ENCODE data around the gene CLIC6. TPM values are rescaled to one million over a fixed set of nuclear protein-coding genes. Genes with fewer than 3 reads are reported as not detected.

CLIC6 gene
- total RNA-seq, 1 experiment from 2014 or later = not detected

- peaks cover 8% of the 10 kb centered on the region for H3K27me3 Mint-ChIP-seq (ENCODE audit: insufficient read depth, unreplicated experiment)
- no peak overlapping the region for H3K4me3 Mint-ChIP-seq (ENCODE audit: unreplicated experiment)
- H3K36me3 ChIP-seq (ENCODE audit: control insufficient read depth, insufficient read depth, low read length) = no peaks in the 10 kb centered on the region
- no peak overlapping the region for H3K27ac Mint-ChIP-seq (ENCODE audit: unreplicated experiment)
- POLR2A ChIA-PET = no interaction called here
- CTCF ChIA-PET = no interaction called here
- intact Hi-C loops (cut with micrococcal nuclease; ENCODE audit: unreplicated experiment) = no loop called here
- no peak overlapping the region for H3K4me3 ChIP-seq (ENCODE audit: low read depth, low read length)
- H3K4me1 Mint-ChIP-seq (ENCODE audit: low read depth, unreplicated experiment) = no peaks in the 10 kb centered on the region
- no peaks in the 10 kb centered on the region for H3K9me3 ChIP-seq
- no peak for TF ChIP-seq CTCF (IDR thresholded peaks at IDR 0.05; ENCODE audit: insufficient read depth in 1 of 2, low read depth in 1 of 2, low read length in 1 of 2, severe bottlenecking in 1 of 2, unreplicated experiment in 1 of 2)
- DNase-seq = no peak
- no TSS peak for BruUV-seq (replicated peaks)
- no peaks in the 10 kb centered on the region for H3K36me3 Mint-ChIP-seq (ENCODE audit: insufficient read depth, unreplicated experiment)
- H3K27me3 ChIP-seq (replicated peaks; ENCODE audit: control insufficient read depth, insufficient read depth, low read length) = no peaks in the 10 kb centered on the region
- H3K9me3 Mint-ChIP-seq (ENCODE audit: unreplicated experiment) = no peaks in the 10 kb centered on the region
- H3K4me1 ChIP-seq = no peaks in the 10 kb centered on the region
Measured at GRCh38 chr21:34754690-34755647, 86.2 kb downstream of the CLIC6 start.

- TF ChIP-seq CTCF (IDR thresholded peaks at IDR 0.05; ENCODE audit: insufficient read depth in 1 of 2, low read depth in 1 of 2, low read length in 1 of 2, severe bottlenecking in 1 of 2, unreplicated experiment in 1 of 2) = no peak
- H3K4me1 ChIP-seq = no peaks in the 10 kb centered on the region
- no peaks in the 10 kb centered on the region for H3K9me3 ChIP-seq
- BruUV-seq (replicated peaks) = no TSS peak
- no peak overlapping the region for H3K4me3 Mint-ChIP-seq (ENCODE audit: unreplicated experiment)
- intact Hi-C loops (cut with micrococcal nuclease; ENCODE audit: unreplicated experiment) = no loop called here
- CTCF ChIA-PET = no interaction called here
- H3K4me1 Mint-ChIP-seq (ENCODE audit: low read depth, unreplicated experiment) = no peaks in the 10 kb centered on the region
- no peak overlapping the region for H3K27ac Mint-ChIP-seq (ENCODE audit: unreplicated experiment)
- no peaks in the 10 kb centered on the region for H3K36me3 Mint-ChIP-seq (ENCODE audit: insufficient read depth, unreplicated experiment)
- no peaks in the 10 kb centered on the region for H3K27me3 Mint-ChIP-seq (ENCODE audit: insufficient read depth, unreplicated experiment)
- no peak overlapping the region for H3K4me3 ChIP-seq (ENCODE audit: low read depth, low read length)
- POLR2A ChIA-PET = no interaction called here
- no peaks in the 10 kb centered on the region for H3K27me3 ChIP-seq (replicated peaks; ENCODE audit: control insufficient read depth, insufficient read depth, low read length)
- H3K36me3 ChIP-seq (ENCODE audit: control insufficient read depth, insufficient read depth, low read length) = no peaks in the 10 kb centered on the region
- no peak for DNase-seq
- peaks cover 6% of the 10 kb centered on the region for H3K9me3 Mint-ChIP-seq (ENCODE audit: unreplicated experiment)
Measured at GRCh38 chr21:34761758-34762330, 93.0 kb downstream of the CLIC6 start.

- Mint-ChIP-seq H3K27ac (ENCODE audit: unreplicated experiment) (no peak overlapping the region), H3K4me1 (ENCODE audit: low read depth, unreplicated experiment) (no peaks in the 10 kb centered on the region), H3K36me3 (ENCODE audit: insufficient read depth, unreplicated experiment) (no peaks in the 10 kb centered on the region), H3K4me3 (ENCODE audit: unreplicated experiment) (no peak overlapping the region), H3K27me3 (ENCODE audit: insufficient read depth, unreplicated experiment) (no peaks in the 10 kb centered on the region), H3K9me3 (ENCODE audit: unreplicated experiment) (peaks cover 6% of the 10 kb centered on the region)
- Histone ChIP-seq H3K4me1 (no peaks in the 10 kb centered on the region), H3K27me3 (replicated peaks; ENCODE audit: control insufficient read depth, insufficient read depth, low read length) (no peaks in the 10 kb centered on the region), H3K4me3 (ENCODE audit: low read depth, low read length) (no peak overlapping the region), H3K9me3 (no peaks in the 10 kb centered on the region), H3K36me3 (ENCODE audit: control insufficient read depth, insufficient read depth, low read length) (no peaks in the 10 kb centered on the region)
- intact Hi-C loops (cut with micrococcal nuclease; ENCODE audit: unreplicated experiment) = no loop called here
- ChIA-PET CTCF (no interaction called here), POLR2A (no interaction called here)
- BruUV-seq (replicated peaks) = no TSS peak
- DNase-seq = no peak
- no peak for TF ChIP-seq CTCF (IDR thresholded peaks at IDR 0.05; ENCODE audit: insufficient read depth in 1 of 2, low read depth in 1 of 2, low read length in 1 of 2, severe bottlenecking in 1 of 2, unreplicated experiment in 1 of 2)
Measured at GRCh38 chr21:34762786-34763185, 94.0 kb downstream of the CLIC6 start.

All from Caco-2 (cell line).